ENCODE measurements around the gene PDE8A.
"Not testable (repeated sequence)": the region's sequence is repeated elsewhere in the genome, so short reads cannot be mapped to it uniquely, and the experiment has no call there.

The PDE8A gene

DNA sequence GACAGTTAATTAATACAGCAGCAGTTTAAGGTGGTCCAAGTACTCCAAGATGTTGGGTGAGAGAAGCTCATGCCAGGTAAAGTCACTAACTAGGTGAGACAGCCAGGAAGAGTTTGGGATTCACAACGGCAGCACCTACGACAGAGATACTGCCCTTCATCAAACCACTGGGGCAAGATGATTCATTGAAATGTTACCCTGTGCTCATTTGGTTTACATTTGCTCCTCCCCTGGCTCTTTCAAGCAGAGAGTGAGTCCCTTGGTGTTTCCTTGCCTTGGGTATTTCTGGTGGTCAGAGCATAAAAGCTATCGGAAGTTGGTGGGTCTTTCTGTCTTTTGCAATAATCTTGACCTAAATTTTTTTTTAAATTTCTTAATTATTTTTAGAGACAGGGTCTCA lies 19.9 kb upstream of the PDE8A start:
- no peak for DNase-seq (ENCODE audit: low read depth in 2 of 2)

DNA sequence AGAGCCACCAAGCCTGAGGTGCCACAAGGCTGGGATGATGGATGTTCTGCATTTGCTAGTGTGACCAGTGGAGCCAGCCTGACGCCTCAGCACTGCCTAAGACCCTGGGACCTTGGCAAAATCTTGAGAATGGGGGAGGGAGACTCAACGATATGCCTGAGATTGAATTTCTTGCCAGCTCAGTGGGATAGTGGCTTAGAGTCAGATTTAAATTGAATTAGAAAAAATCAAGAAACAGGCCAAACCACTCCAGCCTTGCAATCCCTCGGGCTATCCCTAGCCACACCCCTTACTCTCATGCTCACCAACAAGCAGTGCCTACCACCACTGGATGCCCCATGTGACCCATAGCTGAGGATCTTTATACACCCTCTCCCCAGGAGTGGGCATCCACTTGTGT lies 18.7 kb upstream of the PDE8A start:
- DNase-seq (ENCODE audit: low read depth in 2 of 2), result no peak

DNA sequence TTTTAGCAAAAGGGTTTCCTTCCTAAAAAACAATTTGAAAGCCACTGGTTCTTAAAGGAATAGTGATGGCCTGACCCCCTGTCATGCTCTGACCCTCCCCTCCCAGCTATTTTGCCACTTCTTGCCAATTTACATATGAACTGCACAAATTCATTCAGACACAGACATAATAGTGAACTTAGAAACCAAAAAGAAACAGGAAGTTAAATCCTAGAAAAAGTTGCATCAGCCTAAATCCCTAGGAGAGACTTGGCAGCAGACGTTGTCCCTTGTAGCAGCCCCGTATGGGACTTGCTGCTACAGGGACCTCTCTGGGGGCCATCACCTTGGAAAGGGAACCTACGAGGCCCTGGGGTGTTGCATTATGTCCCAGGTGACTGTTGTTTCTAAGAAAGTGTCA lies 14.3 kb upstream of the PDE8A start:
- DNase-seq (ENCODE audit: low read depth in 2 of 2), result no peak

DNA sequence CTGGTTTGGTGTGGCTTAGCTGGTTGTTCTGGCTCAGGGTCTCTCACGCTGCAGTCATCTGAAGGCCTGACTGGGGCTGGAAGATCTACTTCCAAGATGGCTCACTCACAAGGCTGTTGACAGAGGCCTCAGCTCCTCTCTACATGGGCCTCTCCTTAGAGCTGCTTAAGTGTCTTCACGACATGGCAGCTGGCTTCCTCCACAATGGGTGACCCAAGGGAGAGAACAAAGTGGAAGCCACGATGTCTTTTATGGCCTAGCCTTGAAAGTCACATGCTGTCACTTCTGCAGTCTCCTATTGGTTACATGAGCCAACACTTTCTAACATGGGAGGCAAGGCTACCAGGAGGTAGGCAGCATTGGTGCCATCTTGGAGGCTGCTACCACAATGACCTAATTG lies 13.4 kb upstream of the PDE8A start:
- no peak for DNase-seq (ENCODE audit: low read depth in 2 of 2)

DNA sequence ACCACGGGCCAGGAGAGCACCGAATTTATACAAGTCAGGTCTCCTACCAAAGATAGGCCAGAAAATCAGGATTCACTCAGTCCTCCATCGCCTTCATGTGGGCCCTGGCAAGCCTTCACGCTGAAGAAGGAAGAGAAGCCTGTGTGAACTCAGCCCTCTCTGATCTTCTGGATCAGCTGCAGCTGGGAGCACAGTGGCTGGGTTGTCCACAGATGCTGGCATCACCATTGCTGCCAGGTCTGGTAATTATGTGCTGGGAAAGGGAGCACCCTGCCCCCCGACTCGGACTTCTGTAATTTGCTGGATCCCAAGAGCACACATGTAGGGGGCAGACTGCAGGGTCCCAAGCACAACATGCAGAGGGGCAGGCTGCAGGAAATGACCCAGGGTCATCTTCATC lies 12.4 kb upstream of the PDE8A start:
- DNase-seq (ENCODE audit: low read depth in 2 of 2), result no peak

DNA sequence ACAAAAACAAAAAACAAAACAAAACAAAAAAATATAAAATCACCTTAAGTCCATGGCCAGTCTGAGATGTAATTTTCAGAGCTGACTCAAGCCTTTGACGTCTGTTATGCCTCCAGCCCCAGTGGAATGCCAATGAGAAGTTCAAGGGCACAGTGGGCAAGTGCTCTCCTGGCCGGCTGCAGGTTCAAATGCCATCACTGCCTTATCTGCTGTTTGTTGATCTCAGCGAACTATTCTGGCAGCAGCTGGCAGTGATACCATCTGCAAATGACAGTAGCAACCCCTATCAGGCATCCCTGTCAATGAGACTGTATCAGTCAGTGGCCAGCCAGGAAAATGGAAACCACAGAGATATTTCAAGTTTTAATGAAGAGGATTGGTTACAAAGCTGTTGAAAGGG lies 10.8 kb upstream of the PDE8A start:
- no peak for DNase-seq (ENCODE audit: low read depth in 2 of 2)

DNA sequence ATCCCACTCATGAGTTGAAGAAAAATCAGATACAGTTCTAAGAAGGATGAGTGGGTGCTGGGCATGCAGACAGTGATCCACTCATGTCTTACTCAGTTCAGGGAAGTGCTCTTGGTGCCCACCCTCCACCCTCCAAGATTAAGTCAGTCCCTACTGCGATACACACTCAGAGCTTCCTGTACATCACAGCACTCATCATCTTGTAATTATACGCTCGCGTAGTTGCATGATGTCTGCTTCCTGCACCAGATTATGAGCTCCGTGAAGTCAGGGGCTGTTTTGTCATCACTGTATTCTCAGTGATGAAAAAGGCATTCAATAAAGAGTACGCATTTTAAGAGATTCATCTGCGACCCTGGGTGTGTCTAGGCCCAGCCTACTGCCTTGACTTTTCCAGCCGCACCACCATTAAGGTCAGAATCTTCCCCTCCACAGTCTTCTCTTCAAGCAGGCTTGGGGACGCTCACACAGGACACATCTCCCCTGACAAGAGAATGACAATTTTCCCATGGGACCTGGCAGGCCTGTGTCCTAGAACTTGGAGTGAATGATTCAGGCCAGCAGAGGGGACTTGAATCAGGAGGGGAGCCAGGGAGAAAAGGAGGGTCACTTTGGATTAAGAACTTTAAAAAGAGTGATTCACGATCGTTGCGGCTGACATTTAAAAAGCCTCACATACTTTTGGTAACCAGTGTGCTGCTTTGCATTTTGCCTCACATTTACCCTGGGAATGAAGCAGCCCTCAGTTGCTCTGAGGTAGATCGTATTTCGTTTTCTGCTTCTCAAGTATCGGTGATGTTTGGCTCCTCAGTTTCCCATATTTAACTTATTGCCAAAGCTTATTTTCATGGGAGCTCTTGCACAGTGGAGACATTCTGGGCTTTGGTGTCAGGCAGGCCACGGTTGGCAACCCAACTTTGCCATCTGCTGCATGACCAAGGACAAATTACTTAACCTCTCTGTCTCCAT lies 7.9 kb upstream of the PDE8A start:
- DNase-seq (ENCODE audit: low read depth in 2 of 2), result no peak

DNA sequence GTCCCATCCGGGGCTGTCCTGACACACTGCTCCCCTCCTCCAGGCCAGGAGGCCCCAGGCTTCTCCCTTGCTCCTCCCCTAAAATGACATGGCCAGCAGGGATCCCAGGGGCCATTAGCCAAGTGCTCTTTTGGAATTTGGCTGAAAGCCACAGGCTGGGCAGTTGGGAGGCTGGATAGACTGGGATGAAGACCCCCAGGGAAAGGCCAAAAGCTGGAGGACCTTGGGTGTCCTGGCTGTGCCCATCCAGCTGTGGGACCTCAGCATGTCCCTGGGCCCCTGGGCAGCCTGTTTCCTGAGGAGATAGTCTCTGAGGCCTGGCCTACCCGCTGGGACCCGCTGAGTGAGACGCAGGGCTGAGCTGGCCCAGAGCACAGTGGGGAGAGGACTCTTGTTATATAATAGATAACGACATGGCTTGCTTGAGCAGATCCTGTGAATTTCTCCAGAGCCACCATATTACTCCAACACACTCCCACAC lies 5.7 kb upstream of the PDE8A start:
- DNase-seq (ENCODE audit: low read depth in 2 of 2), result no peak

DNA sequence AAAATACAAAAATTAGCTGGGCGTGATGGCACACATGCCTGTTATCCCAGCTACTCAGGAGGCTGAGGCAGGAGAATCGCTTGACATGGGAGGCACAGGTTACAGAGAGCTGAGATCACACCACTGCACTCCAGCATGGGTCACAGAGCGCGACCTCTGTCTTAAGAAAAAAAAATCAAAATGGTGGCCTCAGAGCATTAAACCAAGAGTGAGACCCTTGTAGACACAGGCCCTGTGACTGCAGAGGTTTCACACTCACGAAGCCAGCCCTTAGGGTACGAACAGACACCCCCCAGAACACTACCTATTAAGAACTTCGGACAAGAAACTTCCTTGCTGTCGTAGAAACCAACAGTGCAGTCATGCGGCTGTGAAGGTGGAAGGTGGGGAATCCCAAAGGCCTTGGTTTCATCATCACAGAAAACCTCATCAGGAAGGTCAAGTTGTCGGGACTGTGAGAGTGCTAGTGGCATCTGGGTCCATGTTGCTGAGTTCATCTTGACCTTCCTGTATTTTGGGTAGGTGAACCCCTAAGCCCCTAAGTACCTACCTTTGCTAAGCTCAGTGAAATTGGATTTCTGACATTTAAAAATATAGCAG lies 4.8 kb upstream of the PDE8A start:
- DNase-seq (ENCODE audit: low read depth in 2 of 2), result no peak

DNA sequence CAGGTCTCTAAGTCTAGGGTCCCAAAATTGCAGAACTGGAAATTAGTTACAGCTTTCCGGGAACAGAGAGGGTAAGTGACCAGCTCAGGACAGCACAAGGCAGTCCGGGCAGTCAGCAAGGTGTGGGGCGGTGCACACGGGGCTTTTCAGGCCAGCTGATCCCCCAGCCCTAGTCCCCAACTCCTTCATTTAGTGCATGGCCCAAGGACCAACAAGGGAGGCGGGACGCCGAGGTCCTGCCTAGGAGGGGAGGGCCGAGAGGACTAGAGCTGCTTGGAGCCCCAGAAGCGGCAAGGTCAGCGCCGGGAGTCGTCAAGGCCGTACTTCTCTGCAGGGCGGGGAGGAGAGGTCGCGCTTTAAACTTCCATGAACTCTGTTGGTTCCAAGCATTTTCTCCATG lies 2.0 kb upstream of the PDE8A start:
- no peak for DNase-seq (ENCODE audit: low read depth in 2 of 2)

DNA sequence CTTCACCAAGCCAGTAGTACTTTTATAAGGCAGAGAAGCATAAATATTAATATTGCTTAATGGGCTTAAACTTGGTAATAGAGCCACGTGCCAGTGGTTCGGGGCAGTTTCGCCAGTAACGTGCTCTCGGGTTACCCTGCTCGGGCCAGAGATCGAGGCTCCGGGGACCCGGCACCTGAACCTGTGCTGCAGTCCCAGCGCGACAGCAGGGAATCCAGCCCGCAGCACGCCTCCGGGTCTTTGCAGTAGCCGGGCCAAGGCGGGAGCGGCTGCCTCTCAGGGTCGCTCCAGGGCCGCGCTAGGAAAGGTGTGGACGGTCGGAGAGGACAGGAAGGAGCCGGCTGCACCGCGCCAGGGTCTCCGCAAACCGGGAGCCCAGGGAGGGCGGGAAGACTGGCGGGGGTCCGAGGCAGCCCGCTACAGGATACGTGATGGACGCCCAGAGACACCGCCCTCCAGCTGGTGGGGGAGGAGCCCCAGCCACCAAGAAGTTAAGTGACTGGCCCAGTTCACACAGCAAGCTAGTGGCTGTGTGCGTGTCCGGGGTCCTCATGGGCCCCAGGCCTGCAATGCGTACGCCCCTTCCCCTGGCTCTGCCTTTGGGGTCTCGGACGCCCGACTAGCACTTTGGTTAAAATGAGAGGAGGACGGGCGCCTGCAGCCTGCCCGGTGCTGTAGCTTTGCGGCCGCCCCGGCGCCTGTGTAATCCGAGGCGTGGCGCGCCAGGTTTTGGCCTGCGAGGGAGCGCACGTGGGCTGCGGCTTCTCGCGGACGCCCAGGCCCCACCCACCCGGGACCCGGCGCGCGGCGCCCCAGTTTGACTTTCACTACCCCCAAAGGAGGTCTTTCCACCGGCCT lies 1.2 kb upstream of the PDE8A start:
- peak; percentile 74 to 76 for DNase-seq (ENCODE audit: low read depth in 2 of 2)

DNA sequence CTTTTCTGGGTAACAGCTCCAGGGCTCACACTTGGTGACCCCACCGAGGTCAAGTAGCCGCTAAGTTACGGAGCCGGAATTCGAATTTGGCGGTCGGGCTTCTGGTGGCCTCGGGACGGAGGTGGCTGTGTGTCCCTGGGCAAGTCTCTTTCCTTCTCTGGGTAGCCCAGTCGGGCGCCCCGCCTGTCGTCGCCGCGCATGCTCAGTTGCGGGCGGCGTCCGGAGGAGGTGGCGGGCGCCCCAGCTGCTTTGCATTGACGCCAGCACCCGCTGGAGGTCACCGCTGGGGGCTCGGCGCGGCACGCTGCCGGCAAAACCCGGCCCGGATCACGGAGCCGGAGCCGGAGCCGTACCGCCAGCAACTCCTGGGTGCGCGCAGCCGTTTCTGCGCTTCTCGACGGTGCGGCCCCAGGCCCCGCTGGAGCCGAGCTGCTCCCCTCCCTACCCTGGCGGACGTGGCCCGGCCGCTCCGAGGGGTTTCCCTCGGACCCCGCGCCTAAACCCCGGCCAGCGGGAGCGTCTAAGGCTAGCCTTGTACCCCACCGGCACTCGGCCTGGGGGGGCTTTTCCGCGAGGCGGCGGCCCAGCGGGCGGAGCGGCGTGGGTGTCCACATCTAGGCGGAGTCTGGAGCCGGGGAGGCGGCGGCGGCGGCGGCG lies 474 bp upstream of the PDE8A start:
- DNase-seq (ENCODE audit: low read depth in 2 of 2), result peak; percentile 92

DNA sequence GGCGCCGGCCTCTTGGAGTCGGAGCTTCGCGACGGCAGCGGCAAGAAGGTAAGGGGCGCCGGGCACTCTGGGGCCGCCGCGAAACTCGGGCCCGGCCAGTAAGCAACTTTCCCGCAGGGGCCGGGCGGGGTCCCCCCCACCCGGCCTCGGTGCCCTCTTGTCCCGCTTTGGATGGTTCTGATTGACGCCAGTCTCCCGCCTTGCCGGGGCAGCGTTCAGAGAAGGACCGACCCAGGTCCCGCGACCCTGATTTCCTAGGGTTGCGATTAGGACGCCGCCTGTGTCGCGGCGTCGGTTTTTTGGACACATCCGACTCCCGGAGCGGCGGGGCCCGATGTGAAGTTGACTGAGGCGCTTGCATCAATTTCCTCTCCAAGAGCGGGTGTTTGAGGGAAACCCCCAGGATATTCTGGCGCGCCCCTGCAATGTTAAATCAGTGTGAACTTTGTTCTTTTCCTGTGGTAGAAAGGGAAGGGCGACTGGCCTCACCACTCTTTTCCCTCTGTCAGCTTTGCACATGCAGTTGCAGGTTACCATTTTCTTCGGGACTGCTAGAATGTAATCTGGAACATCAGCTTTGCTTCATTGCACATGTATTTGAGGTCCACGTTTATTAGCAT lies 755 bp downstream of the PDE8A start:
- peak; percentile 13 for DNase-seq (ENCODE audit: low read depth in 2 of 2)

DNA sequence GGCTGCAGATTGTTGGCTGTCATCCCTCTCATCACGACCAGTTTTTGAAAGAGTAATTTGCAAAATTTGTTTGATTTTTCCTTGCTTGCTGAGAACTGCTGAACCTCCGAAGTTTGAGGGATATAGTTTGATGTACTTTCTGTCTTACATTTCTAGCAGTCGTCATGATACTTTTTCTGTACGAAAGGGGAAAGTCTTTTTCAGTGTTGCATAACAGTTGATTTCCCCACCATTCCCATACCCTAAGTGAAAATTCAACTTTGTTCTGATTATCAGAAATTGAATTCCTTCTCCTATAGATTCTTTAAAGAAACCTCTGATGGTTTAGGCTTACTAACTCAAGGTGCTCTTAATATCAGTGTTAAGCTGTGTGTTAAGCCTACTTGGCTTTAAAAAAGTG lies 1.6 kb downstream of the PDE8A start:
- no peak for DNase-seq (ENCODE audit: low read depth in 2 of 2)

DNA sequence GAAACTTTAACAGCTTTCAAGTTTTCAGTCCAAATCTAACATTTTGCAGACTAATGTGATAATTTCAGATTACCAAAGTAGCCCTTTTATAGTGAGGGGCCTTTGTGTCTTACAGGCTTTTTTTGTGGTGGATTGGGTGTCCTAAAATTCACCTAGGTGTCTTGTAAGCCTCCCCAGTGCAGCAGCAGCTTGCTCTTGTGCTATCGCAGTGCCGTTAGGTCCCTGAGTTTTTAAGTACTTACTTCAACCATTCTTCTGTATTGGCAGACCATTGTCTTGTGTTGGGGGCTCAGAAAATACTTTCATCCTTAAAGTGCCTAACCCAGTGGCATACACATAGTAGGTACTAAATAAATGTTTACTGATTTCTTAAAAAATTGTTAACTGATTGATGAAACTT lies 2.1 kb downstream of the PDE8A start:
- DNase-seq (ENCODE audit: low read depth in 2 of 2), result no peak

DNA sequence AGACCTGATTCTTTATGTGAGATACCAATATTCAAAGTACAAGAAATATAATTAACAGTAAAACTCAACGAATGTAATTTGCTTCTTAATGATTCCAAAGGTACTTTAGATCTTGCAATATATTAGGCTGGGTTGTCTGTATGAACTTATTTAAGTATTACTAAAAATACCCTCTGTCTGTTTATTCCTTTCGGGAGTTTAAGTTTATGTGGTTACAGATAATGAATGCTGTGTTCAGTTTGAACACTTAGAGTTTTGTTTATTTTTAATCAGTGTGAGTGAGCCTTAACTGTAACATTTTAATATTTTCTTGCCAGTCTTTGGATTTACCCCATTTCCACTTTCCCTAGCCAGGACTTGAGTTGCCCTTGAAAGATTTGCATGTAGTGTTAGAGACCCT lies 3.5 kb downstream of the PDE8A start:
- DNase-seq (ENCODE audit: low read depth in 2 of 2), result no peak

DNA sequence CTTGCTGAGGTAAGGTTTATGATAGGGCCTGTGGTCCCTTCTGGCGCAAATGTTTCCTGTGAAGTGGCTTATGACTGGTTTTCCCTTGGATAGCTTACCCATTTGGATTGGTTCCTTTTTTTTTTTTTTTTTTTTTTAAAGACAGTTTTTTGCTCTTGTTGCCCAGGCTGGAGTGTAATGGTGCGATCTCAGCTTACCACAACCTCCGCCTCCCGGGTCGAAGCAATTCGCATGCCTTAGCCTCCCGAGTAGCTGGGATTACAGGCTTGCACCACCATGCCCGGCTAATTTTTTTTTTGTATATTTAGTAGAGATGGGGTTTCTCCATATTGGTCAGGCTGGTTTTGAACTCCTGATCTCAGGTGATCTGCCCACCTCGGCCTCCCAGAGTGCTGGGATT lies 5.7 kb downstream of the PDE8A start:
- not testable (repeated sequence) for DNase-seq (ENCODE audit: low read depth in 2 of 2)

DNA sequence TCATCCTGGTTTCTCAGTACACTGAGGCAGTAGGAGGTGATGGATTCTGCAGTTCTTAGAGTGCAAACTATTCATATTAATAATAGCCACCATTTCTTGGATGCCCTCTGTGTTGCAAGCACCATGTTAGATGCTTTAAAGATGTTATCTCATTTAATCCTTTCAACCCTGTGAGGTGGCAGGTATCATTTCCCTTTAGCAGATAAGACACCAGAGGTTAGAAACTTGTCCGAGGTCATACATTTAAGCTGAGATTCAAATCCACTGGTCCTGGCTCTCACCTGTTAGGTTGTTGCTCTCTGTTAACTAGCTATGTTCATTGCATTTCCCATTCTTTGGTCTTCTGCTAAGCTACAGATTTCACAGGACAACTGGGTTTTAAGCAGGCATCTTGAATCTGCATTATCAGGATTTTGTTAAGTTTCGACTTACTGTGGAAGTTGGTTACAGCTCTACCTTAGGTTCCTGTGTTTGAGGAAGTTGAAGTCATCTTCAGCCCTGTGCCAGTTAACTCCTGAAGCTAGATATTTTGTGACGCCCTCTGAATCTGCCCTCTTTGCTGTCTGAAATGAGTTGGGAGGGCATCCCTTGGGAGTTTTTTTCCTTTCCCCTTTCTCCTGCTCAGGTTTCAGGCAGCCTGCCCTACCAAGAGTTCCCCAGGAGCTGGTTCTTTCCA lies 6.4 kb downstream of the PDE8A start:
- no peak for DNase-seq (ENCODE audit: low read depth in 2 of 2)

DNA sequence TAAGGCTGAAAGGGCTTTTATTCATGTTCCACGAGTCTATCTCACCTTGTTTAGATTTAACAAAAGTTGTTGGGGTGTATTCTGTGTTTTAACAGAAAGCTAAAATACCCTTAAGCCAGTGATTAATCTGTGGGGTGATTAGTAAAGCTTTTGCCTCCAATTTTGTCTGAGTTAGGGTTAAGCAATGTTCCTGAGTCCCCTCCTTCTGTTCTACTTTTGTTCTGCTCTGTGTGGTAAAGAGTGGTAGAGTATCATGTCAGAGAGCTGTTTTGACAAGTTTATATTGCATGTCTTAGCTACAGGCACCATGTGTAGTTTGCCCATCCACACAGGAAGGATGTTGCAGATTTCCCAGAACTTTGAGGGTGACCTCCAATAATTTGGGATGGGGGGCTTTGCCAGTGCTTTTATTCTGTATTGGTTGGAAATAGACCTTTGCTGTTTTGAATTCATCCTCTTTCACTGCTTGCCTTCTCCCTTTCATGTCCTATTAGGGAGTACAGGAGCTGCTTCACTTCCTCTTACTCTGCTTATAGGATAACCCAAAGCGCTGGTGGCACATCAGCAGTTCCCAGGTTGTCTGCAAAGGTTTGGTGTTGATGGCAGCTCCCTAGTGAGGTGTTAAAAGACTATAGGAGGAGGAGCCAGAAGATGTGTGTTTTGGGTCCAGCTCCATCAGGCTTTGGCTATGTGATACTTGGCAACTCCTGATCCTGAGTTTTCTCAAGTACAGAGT lies 7.4 kb downstream of the PDE8A start:
- no peak for DNase-seq (ENCODE audit: low read depth in 2 of 2)

DNA sequence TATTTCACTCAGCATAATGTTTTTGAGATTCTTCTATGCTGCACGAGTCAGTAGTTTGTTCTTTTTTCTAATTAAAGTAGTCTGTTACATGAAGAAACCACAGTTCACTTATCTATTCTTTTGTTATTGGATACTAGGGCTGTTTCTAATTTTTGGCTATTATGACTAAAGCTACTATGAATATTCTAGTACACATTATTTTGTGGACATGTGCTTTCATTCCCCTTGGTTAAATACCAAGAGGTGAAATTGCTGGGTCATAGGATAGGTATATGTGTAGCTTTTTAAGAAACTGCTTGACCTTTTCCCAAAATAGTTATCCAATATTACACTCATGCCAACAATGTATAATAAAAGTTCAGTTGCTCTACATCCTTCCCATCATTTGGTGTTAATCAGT lies 8.9 kb downstream of the PDE8A start:
- no peak for DNase-seq (ENCODE audit: low read depth in 2 of 2)
